A673 (cell line): ENCODE data around the gene XPO4.

Experiments used
- CTCF ChIP-seq: fragments of 300-800, 200-600 bp; sonication (generic); conservative IDR thresholded peaks from 2 replicates; pipeline ENCODE4 v1.5.1; 2017; ENCODE audit warnings: low read depth, mild to moderate bottlenecking, antibody characterized with exemption, low read length, moderate library complexity, mixed read lengths
- EZH2 ChIP-seq: fragments of 200-600 bp; sonication (generic); IDR thresholded peaks from 2 replicates; pipeline ENCODE4 v1.6.1; 2017; ENCODE audit warnings: borderline replicate concordance, low read depth, mild to moderate bottlenecking, mixed read lengths, antibody characterized with exemption, low read length; ENCODE audit not compliant: poor library complexity, severe bottlenecking

GRCh38 chr13:20780317-20780716, 122.2 kb downstream of the XPO4 start:
- TF ChIP-seq CTCF (no peak), EZH2 (no peak)
